HL-60 (cell line): ENCODE results near the gene PAK5.

ENCODE experiments used
- DNase-seq, 2 experiments: peaks; one replicate each; pipeline ENCODE4 v3.0.0-alpha.2; 2010 to 2020; ENCODE audit warnings: low read depth in 1 of 2, low spot score in 1 of 2
- H3K27ac ChIP-seq: fragments of 250-450 bp; sonication (Bioruptor Pico); replicated peaks from 2 replicates; pipeline ENCODE4 v1.5.1; 2020; ENCODE audit warnings: mild to moderate bottlenecking, moderate library complexity
- H3K27me3 ChIP-seq: fragments of 250-450 bp; sonication (Bioruptor Pico); 2 replicates; pipeline ENCODE4 v1.5.1; 2021; ENCODE audit warnings: mild to moderate bottlenecking, moderate library complexity; ENCODE audit not compliant: insufficient read depth, poor library complexity, severe bottlenecking
- H3K4me3 ChIP-seq: replicated peaks from 2 replicates; pipeline ENCODE4 v1.5.1; 2011; ENCODE audit warnings: mild to moderate bottlenecking, control low read depth, low read length; ENCODE audit not compliant: insufficient read depth
- GABPA ChIP-seq: IDR thresholded peaks from 2 replicates; pipeline ENCODE4 v1.6.1; 2012; ENCODE audit warnings: low read depth
- POLR2AphosphoS5 ChIP-seq: IDR thresholded peaks from 2 replicates; pipeline ENCODE4 v1.6.1; 2012; ENCODE audit warnings: low read depth
- SPI1 ChIP-seq: IDR thresholded peaks from 2 replicates; pipeline ENCODE4 v1.6.1; 2012; ENCODE audit warnings: low read depth, mild to moderate bottlenecking, borderline replicate concordance
- TF ChIP-seq, protein P1 (sequence below): IDR thresholded peaks from one replicate; pipeline ENCODE4 v1.5.1; 2011; ENCODE audit warnings: low read length, control low read depth, inconsistent platforms; ENCODE audit not compliant: insufficient read depth
- TF ChIP-seq, protein P2 (sequence below): IDR thresholded peaks from 2 replicates; pipeline ENCODE4 v1.6.1; 2012; ENCODE audit warnings: low read depth; ENCODE audit not compliant: insufficient replicate concordance

Gene PAK5

DNA sequence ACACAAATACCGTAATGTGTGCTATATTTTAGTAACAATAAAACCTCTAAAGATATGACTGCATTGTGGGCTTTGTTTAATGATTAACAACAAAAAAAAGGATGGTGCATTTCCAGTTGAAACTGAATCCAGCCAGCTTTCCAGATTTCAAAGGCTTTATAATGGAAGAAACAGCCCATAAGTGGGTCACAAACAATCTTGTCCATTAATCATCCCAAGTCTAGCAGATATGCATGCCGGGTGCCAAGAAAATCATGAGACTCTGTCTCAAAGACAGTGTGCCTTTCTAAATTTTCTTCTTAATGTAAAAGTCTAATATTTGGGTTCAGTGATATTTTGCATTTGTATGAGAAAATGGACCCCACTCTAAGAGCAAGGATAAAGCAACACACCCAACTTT is 345.1 kb downstream of the PAK5 start:
- DNase-seq, result no peak
- no peak for TF ChIP-seq GABPA
- TF ChIP-seq POLR2AphosphoS5, result no peak

DNA sequence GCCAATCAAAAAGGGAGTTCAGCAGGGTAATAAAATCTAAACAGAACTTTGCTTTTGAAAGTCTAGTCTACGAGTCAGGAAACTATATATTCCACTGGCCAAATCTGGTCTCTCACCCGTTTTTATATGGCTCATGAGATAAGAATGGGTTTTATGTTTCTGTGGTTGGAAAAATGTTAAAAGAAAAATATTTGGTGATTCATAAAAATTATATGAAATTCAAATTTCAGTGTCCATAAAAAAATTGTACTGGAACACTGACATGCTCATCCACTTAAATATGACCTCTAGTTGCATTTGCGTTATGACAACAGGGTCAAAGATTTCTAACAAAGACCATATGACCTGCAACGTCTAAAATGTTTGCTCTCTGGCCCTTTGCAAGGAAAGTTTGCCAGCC is 346.8 kb downstream of the PAK5 start:
- no peaks in the 10 kb centered on the region for H3K27me3 ChIP-seq
- no peak for DNase-seq
- H3K4me3 ChIP-seq, result no peak overlapping the region
- H3K27ac ChIP-seq, result no peak overlapping the region
- TF ChIP-seq, protein P1, sequence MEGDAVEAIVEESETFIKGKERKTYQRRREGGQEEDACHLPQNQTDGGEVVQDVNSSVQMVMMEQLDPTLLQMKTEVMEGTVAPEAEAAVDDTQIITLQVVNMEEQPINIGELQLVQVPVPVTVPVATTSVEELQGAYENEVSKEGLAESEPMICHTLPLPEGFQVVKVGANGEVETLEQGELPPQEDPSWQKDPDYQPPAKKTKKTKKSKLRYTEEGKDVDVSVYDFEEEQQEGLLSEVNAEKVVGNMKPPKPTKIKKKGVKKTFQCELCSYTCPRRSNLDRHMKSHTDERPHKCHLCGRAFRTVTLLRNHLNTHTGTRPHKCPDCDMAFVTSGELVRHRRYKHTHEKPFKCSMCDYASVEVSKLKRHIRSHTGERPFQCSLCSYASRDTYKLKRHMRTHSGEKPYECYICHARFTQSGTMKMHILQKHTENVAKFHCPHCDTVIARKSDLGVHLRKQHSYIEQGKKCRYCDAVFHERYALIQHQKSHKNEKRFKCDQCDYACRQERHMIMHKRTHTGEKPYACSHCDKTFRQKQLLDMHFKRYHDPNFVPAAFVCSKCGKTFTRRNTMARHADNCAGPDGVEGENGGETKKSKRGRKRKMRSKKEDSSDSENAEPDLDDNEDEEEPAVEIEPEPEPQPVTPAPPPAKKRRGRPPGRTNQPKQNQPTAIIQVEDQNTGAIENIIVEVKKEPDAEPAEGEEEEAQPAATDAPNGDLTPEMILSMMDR, result no peak
- TF ChIP-seq POLR2AphosphoS5, result no peak
- no peak for TF ChIP-seq GABPA
- TF ChIP-seq, protein P2, sequence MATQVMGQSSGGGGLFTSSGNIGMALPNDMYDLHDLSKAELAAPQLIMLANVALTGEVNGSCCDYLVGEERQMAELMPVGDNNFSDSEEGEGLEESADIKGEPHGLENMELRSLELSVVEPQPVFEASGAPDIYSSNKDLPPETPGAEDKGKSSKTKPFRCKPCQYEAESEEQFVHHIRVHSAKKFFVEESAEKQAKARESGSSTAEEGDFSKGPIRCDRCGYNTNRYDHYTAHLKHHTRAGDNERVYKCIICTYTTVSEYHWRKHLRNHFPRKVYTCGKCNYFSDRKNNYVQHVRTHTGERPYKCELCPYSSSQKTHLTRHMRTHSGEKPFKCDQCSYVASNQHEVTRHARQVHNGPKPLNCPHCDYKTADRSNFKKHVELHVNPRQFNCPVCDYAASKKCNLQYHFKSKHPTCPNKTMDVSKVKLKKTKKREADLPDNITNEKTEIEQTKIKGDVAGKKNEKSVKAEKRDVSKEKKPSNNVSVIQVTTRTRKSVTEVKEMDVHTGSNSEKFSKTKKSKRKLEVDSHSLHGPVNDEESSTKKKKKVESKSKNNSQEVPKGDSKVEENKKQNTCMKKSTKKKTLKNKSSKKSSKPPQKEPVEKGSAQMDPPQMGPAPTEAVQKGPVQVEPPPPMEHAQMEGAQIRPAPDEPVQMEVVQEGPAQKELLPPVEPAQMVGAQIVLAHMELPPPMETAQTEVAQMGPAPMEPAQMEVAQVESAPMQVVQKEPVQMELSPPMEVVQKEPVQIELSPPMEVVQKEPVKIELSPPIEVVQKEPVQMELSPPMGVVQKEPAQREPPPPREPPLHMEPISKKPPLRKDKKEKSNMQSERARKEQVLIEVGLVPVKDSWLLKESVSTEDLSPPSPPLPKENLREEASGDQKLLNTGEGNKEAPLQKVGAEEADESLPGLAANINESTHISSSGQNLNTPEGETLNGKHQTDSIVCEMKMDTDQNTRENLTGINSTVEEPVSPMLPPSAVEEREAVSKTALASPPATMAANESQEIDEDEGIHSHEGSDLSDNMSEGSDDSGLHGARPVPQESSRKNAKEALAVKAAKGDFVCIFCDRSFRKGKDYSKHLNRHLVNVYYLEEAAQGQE, result no peak
- TF ChIP-seq SPI1, result no peak

More for the DNA sequence above, 345.1 kb downstream of the PAK5 start:
- H3K4me3 ChIP-seq, result no peak overlapping the region
- H3K27ac ChIP-seq, result no peak overlapping the region
- no peaks in the 10 kb centered on the region for H3K27me3 ChIP-seq

DNA sequence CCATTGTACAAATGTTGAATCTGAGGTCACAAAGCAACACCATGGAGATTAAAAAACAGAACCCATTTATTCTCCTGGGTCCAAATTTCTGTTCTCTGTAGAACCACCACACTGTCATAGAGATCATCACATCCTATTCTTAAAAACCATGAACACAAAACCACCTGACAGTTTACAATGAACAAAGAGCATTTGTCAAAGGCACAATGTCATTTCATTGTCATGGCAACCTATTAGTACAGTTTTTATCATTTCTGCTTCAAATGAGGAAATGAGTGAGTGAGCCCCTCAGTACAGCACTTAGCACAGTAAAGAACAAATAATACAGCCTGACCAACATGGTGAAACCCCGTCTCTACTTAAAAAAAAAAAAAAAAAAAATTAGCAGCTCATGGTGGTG is 347.6 kb downstream of the PAK5 start:
- TF ChIP-seq POLR2AphosphoS5, result no peak
- TF ChIP-seq, protein P2, result no peak
- TF ChIP-seq GABPA, result no peak
- no peak for TF ChIP-seq SPI1
- TF ChIP-seq, protein P1, result no peak
- H3K27ac ChIP-seq, result no peak overlapping the region
- no peak overlapping the region for H3K4me3 ChIP-seq
- H3K27me3 ChIP-seq, result no peaks in the 10 kb centered on the region
- DNase-seq, result no peak

DNA sequence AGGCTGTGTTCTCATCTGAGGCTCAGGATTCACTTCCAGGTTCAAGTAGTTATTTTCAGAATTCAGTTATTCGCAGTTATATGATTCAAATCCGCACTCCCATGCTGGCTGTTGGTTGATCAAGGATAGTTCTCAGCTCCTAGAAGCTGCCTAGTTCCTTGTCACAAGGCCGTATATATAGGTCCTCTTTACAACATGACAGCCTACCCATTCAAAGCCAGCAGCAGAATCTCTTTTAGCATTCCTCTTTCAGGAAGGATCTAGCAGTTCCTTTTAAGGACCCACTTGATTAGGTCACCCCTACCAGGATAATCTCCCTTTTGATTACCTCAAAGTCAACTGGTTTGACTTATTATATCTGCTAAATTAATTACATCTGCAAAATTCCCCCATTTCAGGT is 348.2 kb downstream of the PAK5 start:
- TF ChIP-seq GABPA (no peak), SPI1 (no peak), POLR2AphosphoS5 (no peak)
- TF ChIP-seq, protein P2, result no peak
- TF ChIP-seq, protein P1, result no peak
- Histone ChIP-seq H3K27me3 (no peaks in the 10 kb centered on the region), H3K27ac (no peak overlapping the region), H3K4me3 (no peak overlapping the region)
- no peak for DNase-seq
